Panc1 (cell line): ENCODE measurements around the gene KIF24. TPM values are rescaled to one million over a fixed set of nuclear protein-coding genes. Genes with fewer than 3 reads are reported as not detected.

Experiments used
- ATAC-seq: fragments of 200-7000 bp; cut with Tn5 transposase; 2 replicates; pipeline ENCODE4 v1.9.1; 2020; ENCODE audit warnings: mild to moderate bottlenecking, moderate library complexity
- BruUV-seq: library from RNA; stranded (reverse); fragments of 400-500 nt; replicated peaks from 2 replicates; lab custom pipeline; 2021; lab: Mats Ljungman, UMichigan
- CTCF ChIA-PET: fragments of 300-600 bp; sonication (Branson Sonifier 250); formaldehyde crosslinking; loops from one replicate; lab custom pipeline; 2022; ENCODE audit warnings: antibody characterized with exemption; lab: Charles Lee
- POLR2A ChIA-PET: fragments of 300-600 bp; sonication (Branson Sonifier 250); formaldehyde crosslinking; loops from one replicate; lab custom pipeline; 2022; ENCODE audit warnings: antibody characterized with exemption; lab: Charles Lee
- DNase-seq: peaks from one replicate; pipeline ENCODE4 v3.0.0-alpha.2; 2010; ENCODE audit warnings: low read depth, low spot score
- H3K27ac ChIP-seq: 2 replicates; pipeline ENCODE4 v1.5.1; 2011; ENCODE audit warnings: mild to moderate bottlenecking, low read length, inconsistent platforms
- H3K27me3 ChIP-seq: fragments of 200-500 bp; sonication (Bioruptor generic); 2 replicates; pipeline ENCODE4 v1.6.0; 2014; ENCODE audit warnings: low read length, inconsistent platforms; ENCODE audit not compliant: control insufficient read depth, insufficient read depth
- H3K36me3 ChIP-seq: fragments of 200-500 bp; sonication (Bioruptor generic); 2 replicates; pipeline ENCODE4 v1.5.1; 2014; ENCODE audit warnings: inconsistent platforms, mild to moderate bottlenecking, low read length, moderate library complexity; ENCODE audit not compliant: control insufficient read depth, insufficient read depth
- H3K4me1 ChIP-seq: 2 replicates; pipeline ENCODE4 v1.5.1; 2011; ENCODE audit warnings: inconsistent platforms, mild to moderate bottlenecking, low read length, moderate library complexity; ENCODE audit not compliant: control insufficient read depth, insufficient read depth
- H3K4me3 ChIP-seq, 2 experiments: 2 replicates each; pipeline ENCODE4 v1.5.1; 2011 to 2012; ENCODE audit warnings: low read depth in 2 of 2, low read length in 2 of 2, mild to moderate bottlenecking in 2 of 2, inconsistent platforms in 1 of 2, moderate library complexity in 1 of 2
- H3K9me3 ChIP-seq: fragments of 200-500 bp; sonication (Bioruptor generic); 2 replicates; pipeline ENCODE4 v1.5.1; 2014; ENCODE audit warnings: low read depth, mild to moderate bottlenecking, inconsistent platforms, low read length, moderate library complexity; ENCODE audit not compliant: control insufficient read depth, insufficient read depth
- POLR2AphosphoS5 ChIP-seq: IDR thresholded peaks from 2 replicates; pipeline ENCODE4 v1.6.1; 2012; ENCODE audit warnings: mild to moderate bottlenecking, low read depth, low read length, moderate library complexity
- SIN3A ChIP-seq: IDR thresholded peaks from 2 replicates; pipeline ENCODE4 v1.6.1; 2012; ENCODE audit warnings: low read depth, mild to moderate bottlenecking, low read length, moderate library complexity, borderline replicate concordance; ENCODE audit not compliant: insufficient read depth
- TCF7L2 ChIP-seq: IDR thresholded peaks from 2 replicates; pipeline ENCODE4 v1.6.1; 2011; ENCODE audit warnings: mild to moderate bottlenecking, low read depth, low read length, inconsistent platforms
- in situ Hi-C: cut with HindIII; loops from 2 replicates; pipeline ENCODE4 v1.10.0; 2016; ENCODE audit warnings: low sequenced_read_pairs, low pct_unique_long_range_greater_than_20kb
- intact Hi-C: fragments of 100-400 bp; cut with micrococcal nuclease; formaldehyde crosslinking; loops from one replicate; pipeline ENCODE4 v1.10.0; 2022; ENCODE audit not compliant: unreplicated experiment
- total RNA-seq: library from RNA; stranded (reverse); gene quantifications from one replicate; pipeline ENCODE4 v1.2.1, GENCODE V29; 2021; ENCODE audit not compliant: unreplicated experiment
- TF ChIP-seq, protein P1 (sequence below): fragments of 450-650 bp; IDR thresholded peaks from 2 replicates; pipeline ENCODE4 v1.5.1; 2017; ENCODE audit warnings: mild to moderate bottlenecking
- TF ChIP-seq, protein P2 (sequence below), 2 experiments: IDR thresholded peaks; 2 replicates each; pipeline ENCODE4 v1.6.1; 2011 to 2012; ENCODE audit warnings: low read depth in 2 of 2, control low read depth in 1 of 2, low read length in 1 of 2, mild to moderate bottlenecking in 1 of 2, moderate library complexity in 1 of 2; ENCODE audit not compliant: insufficient read depth in 1 of 2

KIF24 gene
- total RNA-seq, 1 experiment from 2014 or later = 7.2 TPM

DNA sequence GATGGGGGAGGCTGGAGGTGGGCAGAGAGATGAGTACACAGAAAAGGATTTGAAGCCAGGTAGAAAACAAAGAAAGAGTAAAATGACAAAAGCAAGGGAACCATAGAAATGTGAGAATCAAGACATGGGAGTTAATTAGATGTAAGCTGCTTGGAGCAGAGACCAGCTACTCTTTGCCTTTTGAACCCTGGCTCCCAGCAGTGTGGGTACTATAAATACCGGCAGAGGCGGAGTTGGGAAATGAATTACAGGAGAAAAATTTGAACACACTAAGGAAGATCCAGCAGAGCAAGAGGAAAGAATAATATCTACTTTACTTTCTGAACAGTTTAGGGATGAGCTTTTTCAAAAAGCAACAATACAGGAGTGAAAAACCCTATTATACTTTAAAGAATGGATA is 36.5 kb downstream of the KIF24 start:
- ChIA-PET CTCF (no interaction called here), POLR2A (no interaction called here)
- no peaks in the 10 kb centered on the region for H3K4me1 ChIP-seq
- no peak overlapping the region for H3K27ac ChIP-seq
- ATAC-seq (no peak), DNase-seq (no peak)
- intact Hi-C loops (no loop called here), in situ Hi-C loops (no loop called here)
- no peak overlapping the region for H3K4me3 ChIP-seq
- no TSS peak for BruUV-seq
- H3K36me3 ChIP-seq = no peaks in the 10 kb centered on the region
- H3K27me3 ChIP-seq = no peaks in the 10 kb centered on the region
- no peaks in the 10 kb centered on the region for H3K9me3 ChIP-seq
- TF ChIP-seq, protein P1, sequence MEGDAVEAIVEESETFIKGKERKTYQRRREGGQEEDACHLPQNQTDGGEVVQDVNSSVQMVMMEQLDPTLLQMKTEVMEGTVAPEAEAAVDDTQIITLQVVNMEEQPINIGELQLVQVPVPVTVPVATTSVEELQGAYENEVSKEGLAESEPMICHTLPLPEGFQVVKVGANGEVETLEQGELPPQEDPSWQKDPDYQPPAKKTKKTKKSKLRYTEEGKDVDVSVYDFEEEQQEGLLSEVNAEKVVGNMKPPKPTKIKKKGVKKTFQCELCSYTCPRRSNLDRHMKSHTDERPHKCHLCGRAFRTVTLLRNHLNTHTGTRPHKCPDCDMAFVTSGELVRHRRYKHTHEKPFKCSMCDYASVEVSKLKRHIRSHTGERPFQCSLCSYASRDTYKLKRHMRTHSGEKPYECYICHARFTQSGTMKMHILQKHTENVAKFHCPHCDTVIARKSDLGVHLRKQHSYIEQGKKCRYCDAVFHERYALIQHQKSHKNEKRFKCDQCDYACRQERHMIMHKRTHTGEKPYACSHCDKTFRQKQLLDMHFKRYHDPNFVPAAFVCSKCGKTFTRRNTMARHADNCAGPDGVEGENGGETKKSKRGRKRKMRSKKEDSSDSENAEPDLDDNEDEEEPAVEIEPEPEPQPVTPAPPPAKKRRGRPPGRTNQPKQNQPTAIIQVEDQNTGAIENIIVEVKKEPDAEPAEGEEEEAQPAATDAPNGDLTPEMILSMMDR = no peak
- TF ChIP-seq TCF7L2 (no peak), POLR2AphosphoS5 (no peak), SIN3A (no peak)
- TF ChIP-seq, protein P2, sequence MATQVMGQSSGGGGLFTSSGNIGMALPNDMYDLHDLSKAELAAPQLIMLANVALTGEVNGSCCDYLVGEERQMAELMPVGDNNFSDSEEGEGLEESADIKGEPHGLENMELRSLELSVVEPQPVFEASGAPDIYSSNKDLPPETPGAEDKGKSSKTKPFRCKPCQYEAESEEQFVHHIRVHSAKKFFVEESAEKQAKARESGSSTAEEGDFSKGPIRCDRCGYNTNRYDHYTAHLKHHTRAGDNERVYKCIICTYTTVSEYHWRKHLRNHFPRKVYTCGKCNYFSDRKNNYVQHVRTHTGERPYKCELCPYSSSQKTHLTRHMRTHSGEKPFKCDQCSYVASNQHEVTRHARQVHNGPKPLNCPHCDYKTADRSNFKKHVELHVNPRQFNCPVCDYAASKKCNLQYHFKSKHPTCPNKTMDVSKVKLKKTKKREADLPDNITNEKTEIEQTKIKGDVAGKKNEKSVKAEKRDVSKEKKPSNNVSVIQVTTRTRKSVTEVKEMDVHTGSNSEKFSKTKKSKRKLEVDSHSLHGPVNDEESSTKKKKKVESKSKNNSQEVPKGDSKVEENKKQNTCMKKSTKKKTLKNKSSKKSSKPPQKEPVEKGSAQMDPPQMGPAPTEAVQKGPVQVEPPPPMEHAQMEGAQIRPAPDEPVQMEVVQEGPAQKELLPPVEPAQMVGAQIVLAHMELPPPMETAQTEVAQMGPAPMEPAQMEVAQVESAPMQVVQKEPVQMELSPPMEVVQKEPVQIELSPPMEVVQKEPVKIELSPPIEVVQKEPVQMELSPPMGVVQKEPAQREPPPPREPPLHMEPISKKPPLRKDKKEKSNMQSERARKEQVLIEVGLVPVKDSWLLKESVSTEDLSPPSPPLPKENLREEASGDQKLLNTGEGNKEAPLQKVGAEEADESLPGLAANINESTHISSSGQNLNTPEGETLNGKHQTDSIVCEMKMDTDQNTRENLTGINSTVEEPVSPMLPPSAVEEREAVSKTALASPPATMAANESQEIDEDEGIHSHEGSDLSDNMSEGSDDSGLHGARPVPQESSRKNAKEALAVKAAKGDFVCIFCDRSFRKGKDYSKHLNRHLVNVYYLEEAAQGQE (IDR thresholded peaks at IDR 0.05; ENCODE audit: insufficient read depth in 1 of 2, low read depth in 2 of 2, low read length in 1 of 2) = no peak

DNA sequence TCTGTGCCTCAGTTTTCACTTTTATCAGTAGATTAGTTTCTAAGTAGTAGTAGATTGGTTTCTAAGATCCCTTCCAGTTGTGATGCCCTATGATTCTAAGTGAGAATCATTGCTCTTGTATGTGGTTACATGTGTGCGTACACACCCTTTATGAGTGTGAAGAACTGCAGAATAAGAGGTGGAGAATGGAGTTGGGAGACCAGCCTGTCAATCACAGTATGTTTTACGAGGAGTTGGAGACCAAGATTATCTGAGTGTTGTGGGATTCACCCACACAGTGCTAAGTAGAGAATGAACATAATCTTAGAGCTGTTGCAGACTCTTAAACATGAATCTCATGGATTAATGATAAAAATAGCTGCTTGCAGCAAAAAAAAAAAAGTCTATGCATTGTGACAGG is 37.6 kb downstream of the KIF24 start:
- no peaks in the 10 kb centered on the region for H3K36me3 ChIP-seq
- no peak for ATAC-seq
- intact Hi-C loops (no loop called here), in situ Hi-C loops (no loop called here)
- H3K4me1 ChIP-seq = no peaks in the 10 kb centered on the region
- TF ChIP-seq SIN3A (no peak), TCF7L2 (no peak), POLR2AphosphoS5 (no peak)
- TF ChIP-seq, protein P1 = no peak
- TF ChIP-seq, protein P2 (IDR thresholded peaks at IDR 0.05; ENCODE audit: insufficient read depth in 1 of 2, low read depth in 2 of 2, low read length in 1 of 2) = no peak
- no peaks in the 10 kb centered on the region for H3K27me3 ChIP-seq
- H3K9me3 ChIP-seq = no peaks in the 10 kb centered on the region
- no peak overlapping the region for H3K27ac ChIP-seq
- ChIA-PET POLR2A (no interaction called here), CTCF (no interaction called here)
- no TSS peak for BruUV-seq
- no peak overlapping the region for H3K4me3 ChIP-seq
- no peak for DNase-seq
